ENCODE data around the gene HYOU1.
"Not testable (repeated sequence)": the region's sequence is repeated elsewhere in the genome, so short reads cannot be mapped to it uniquely, and the experiment has no call there.

The HYOU1 gene
- total RNA-seq: 78.7 to 558 (median 127) reads per million in 3 experiments

DNA sequence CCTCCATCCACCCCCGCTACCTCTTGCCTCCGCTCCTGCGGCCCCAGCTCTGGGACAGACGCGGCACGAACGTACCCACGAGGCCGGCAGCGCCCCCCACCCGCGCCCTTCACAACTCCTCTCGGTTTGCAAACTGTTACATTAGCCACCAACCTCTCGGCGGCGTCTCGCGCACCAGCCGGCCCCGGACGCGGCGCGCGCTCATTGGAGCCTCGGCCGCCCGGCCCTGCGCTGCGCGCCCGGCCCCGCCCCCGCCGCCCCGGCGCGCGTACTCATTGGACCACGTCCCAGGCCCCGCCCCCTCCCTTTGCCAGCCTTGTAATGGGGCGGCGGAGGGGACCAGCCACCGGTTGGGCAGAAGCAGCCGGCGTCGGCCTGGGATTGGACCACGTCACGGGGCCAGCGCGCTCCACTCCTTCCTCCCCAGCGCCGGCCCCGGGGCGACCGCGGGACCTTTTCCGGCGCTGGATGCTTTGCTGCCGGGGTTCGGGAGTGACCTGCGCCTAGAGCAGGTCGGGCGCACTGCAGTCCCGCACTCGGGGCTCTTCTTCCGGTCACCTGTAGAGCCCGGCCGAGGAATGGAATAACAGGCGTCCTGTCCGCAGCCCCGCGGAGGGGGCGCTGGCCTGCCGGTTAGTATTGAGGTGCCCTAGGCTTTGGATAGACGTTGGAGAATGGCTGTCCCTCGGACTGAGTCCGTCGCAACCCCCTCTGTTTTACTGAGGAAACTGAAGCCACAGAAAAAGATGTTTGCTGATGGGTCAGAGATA, at the start of gene HYOU1:
Gene HYOU1, minus strand, starts transcription at position 206 of the 770 bp plus-strand sequence. CDS start 1,045 bp downstream, outside the sequence.
- DNase-seq: peak; percentile 98

DNA sequence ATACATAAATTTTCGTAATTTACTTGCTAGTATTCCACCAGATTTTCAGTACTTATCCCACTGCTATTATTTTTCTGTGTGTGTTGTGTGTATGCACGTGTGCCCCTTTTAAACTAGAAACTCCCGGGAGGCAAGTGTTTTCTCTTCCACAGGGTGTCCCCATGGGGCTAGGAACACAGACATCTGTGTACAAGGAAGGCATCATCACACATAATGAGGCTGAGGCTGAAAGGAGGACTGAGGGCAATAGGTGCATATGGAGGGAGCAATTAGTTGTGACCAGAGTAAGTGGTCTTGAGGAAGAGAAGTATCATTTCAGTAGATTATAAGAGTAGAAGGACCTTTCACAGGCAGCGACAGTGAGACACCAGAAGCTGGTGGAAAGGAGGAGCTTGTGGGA, 46.8 kb upstream of the HYOU1 start:
- DNase-seq: no peak

- DNase-seq: not testable (repeated sequence)
These were observed 46.2 kb upstream of the HYOU1 start for GRCh38 chr11:119103161-119103664.

DNA sequence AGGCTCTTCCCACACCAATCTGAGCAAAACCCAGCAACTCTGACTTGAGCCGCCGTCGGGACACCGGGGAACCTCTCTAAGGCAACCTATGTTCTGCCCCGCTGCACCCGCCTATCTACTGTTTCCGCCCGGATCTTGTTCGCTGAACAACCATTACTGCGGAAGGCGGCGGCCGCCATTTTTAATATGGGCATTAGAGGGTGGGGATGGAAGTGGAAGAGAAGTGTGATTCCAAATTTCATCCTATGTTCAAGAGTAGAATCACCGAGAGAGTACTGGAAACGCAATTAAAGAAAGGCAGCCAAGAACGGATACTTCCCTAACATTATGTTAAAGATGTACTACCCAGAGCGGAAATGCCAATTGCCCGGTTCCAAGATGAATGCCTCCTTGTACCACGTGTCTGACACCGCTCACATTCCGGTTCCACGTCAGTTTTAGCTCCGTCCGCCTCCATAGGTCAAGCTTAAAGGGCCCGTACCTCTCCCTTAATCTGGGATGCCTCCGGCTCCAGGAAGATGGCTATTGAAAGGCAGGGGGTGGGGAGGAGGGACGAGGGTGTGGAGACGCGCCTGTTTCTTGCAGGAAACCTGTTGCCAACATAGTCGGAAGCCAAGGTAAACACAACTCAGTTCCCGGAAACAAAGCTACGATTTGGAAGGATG, 44.9 kb upstream of the HYOU1 start, which contains the start of gene DPAGT1:
Gene DPAGT1, minus strand, starts transcription at position 95 of the 665 bp plus-strand sequence. CDS start 198 bp downstream, outside the sequence.
- peak; percentile 85 for DNase-seq

DNA sequence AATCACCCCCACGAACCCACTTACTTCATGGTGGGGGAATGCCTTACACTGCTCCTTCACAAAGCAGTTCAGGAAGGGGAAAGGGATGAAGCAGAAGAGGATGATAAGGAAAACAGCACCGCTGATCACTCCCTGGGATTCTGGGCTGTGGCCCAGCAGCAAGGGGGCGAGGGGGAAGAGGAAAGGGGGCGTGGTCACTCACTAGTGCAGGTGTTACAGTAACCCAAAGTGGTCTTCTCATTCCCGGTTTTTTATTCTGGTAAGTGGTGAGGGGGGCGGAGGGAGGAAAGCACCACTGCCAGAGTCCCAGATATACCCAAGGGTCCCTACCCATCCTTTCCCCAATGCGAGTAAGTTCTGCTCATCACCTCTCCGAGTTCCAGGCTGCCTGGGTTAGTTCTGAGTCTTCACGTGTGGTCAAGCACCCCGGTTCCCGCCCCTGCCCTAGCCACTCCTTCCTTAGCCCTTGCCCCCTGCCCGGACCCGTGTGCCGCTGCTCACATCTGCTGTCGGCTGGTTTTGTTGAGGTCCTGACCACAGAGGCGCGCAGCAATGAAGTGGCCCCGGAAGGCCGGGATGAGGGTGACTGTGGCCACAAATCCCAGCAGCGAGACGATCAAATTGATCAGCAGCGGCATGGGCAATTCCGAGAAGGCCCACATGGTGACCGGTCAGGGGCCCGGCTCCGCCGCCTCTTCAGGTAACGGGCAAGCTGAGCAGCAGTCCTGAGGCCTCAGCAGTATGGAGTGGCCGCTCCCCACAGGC, 44.2 kb upstream of the HYOU1 start:
- DNase-seq: no peak

GRCh38 chr11:119100246-119100970, 43.4 kb upstream of the HYOU1 start:
- no peak for DNase-seq

- no peak for DNase-seq
These were observed 42.7 kb upstream of the HYOU1 start for GRCh38 chr11:119099711-119100110.

- peak; percentile 100 for DNase-seq
These were observed 38.3 kb upstream of the HYOU1 start for GRCh38 chr11:119095066-119095880.

DNA sequence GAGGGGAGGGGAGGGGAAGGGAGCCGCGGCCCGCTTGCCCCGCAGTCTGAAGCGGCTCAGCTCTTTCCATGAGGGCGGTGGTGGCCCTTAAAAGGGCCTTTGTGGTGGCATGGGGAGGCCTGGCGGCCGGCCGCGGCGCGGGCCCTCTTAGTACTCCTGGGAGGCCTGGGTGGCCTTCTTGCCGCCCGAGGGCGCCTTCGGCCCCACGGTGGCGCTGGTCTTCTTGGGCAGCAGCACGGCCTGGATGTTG, 37.7 kb upstream of the HYOU1 start:
- DNase-seq: no peak

GRCh38 chr11:119093942-119094815, 37.2 kb upstream of the HYOU1 start:
- peak; percentile 25 for DNase-seq

- no peak for DNase-seq
These were observed 36.2 kb upstream of the HYOU1 start for GRCh38 chr11:119092880-119093842.

GRCh38 chr11:119091966-119092879, 35.2 kb upstream of the HYOU1 start:
- DNase-seq: no peak

DNA sequence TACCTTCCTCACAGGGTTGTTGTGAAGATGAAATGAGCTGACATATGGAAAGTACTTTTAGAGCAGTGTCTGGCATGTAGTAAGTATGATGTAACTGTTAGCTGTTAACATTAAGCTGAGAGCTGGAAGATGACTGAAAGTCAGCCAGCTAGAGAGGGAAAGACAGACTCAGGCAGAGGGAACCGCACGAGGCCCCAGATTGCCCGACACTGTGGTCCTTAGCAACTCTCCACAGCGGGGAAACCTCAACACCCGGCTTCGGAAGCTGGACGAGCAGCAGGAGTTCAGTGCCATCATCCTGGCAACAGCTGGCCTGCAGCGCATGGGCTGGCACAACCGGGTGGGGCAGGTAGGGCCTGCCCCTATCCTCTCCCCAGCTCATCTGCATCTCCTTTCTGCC, 34.2 kb upstream of the HYOU1 start:
- no peak for DNase-seq

DNA sequence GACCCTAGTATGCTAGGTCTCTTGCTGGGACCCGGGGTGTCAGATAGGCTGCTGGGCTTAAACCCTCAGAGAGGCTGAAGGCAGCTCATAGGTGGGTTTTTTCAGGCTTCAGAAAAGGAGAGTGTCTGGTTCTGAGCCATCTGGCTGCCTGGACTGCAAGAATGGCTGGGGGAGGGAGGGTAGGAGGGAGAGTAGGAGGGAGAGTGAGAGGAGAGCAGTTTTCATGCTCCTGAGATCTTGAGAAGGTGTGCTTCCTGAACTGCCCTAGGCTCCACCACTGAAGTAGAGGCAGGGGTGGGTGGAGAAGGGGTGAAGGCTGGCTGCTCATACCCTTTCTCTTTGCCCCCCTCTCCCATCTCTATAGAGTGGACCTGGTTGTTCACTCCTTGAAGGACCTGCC, 32.3 kb upstream of the HYOU1 start:
- no peak for DNase-seq

GRCh38 chr11:119088406-119088805, 31.4 kb upstream of the HYOU1 start:
- DNase-seq: no peak

- DNase-seq: no peak
These were observed 30.8 kb upstream of the HYOU1 start for GRCh38 chr11:119087747-119088241.

- DNase-seq: no peak
These were observed 30.1 kb upstream of the HYOU1 start for GRCh38 chr11:119087123-119087522.

- DNase-seq: no peak
These were observed 28.4 kb upstream of the HYOU1 start for GRCh38 chr11:119085437-119085847.
